Sigmoid colon (tissue), 7 donors: ENCODE measurements around the gene SLC22A5. TPM values are rescaled to one million over a fixed set of nuclear protein-coding genes. Genes with fewer than 3 reads are reported as not detected.

Experiments
- DNase-seq: peaks from one replicate; pipeline ENCODE4 v3.0.0-alpha.2; 2019
- H3K27ac ChIP-seq, 4 donors: fragments of 200-600 bp; sonication (generic); one replicate each; pipeline ENCODE4 v1.5.1; 2016 to 2019; ENCODE audit warnings: mild to moderate bottlenecking in 1 of 4
- H3K27me3 ChIP-seq, 3 donors: fragments of 200-600 bp; sonication (generic); one replicate each; pipeline ENCODE4 v1.5.1; 2019; ENCODE audit warnings: mild to moderate bottlenecking in 1 of 3
- H3K36me3 ChIP-seq, 4 donors: fragments of 200-600 bp; sonication (generic); one replicate each; pipeline ENCODE4 v1.5.1; 2016 to 2019
- H3K4me1 ChIP-seq, 4 donors: fragments of 200-600 bp; sonication (generic); one replicate each; pipeline ENCODE4 v1.5.1; 2017 to 2019
- H3K4me3 ChIP-seq, 4 donors: fragments of 200-600 bp; sonication (generic); one replicate each; pipeline ENCODE4 v1.5.1; 2017 to 2019; ENCODE audit warnings: mild to moderate bottlenecking in 2 of 4, moderate library complexity in 1 of 4
- H3K9me3 ChIP-seq, 4 donors: fragments of 200-600 bp in 3 of 4; sonication (generic) in 3 of 4; one replicate each; pipeline versions ENCODE4 v1.5.1 to v1.6.1; 2013 to 2019
- EP300 ChIP-seq, 4 donors: sonication (generic); formaldehyde crosslinking; IDR thresholded peaks; one replicate each; pipeline ENCODE4 v1.6.1; 2017; ENCODE audit warnings: antibody characterized with exemption in 4 of 4
- POLR2A ChIP-seq, 2 donors: fragments of 450-650 bp; IDR thresholded peaks; one replicate each; pipeline ENCODE4 v1.6.1; 2016; ENCODE audit warnings: antibody characterized with exemption in 2 of 2, mild to moderate bottlenecking in 2 of 2, moderate library complexity in 2 of 2
- POLR2AphosphoS5 ChIP-seq, 4 donors: sonication (generic); formaldehyde crosslinking; IDR thresholded peaks; one replicate each; pipeline ENCODE4 v1.6.1; 2017; ENCODE audit warnings: antibody characterized with exemption in 4 of 4
- WGBS, 2 donors: extraction: QIAGEN DNeasy Blood & Tissue Kit; methylation state at CpG; one replicate each; pipeline ENCODE4 v1.1.7; 2013; 5-methylcytosine and 5-hydroxymethylcytosine counted together
- intact Hi-C: fragments of 100-400 bp; cut with DNase I; formaldehyde crosslinking; loops from one replicate; pipeline ENCODE4 v1.15.1; 2023
- polyA plus RNA-seq, 3 donors: library from polyadenylated mRNA; stranded (reverse); fragments of 200-250 nt; gene quantifications; one replicate each; pipeline ENCODE4 v1.2.3, GENCODE V29; 2013
- total RNA-seq, 4 donors: library from RNA; depleted of rRNA; stranded (reverse); fragments of >200 nt; gene quantifications; one replicate each; pipeline ENCODE4 v1.1.0, GENCODE V29; 2016
- TF ChIP-seq, protein P1 (sequence below), 4 experiments: fragments of 450-650 bp in 3 of 4; fragments of 200-600 bp in 1 of 4; IDR thresholded peaks; one replicate each; pipeline ENCODE4 v1.5.1; 2016 to 2019; ENCODE audit warnings: antibody characterized with exemption in 4 of 4, mild to moderate bottlenecking in 3 of 4, moderate library complexity in 2 of 4
- donor health status: healthy with polysubstance abuse.
- donor health status: Bipolar disorder and iron deficiency.
- donor health status: healthy.

The SLC22A5 gene
- total and polyA plus RNA-seq, 7 donors = 3.6 to 11.9 (median 7.2) TPM

DNA sequence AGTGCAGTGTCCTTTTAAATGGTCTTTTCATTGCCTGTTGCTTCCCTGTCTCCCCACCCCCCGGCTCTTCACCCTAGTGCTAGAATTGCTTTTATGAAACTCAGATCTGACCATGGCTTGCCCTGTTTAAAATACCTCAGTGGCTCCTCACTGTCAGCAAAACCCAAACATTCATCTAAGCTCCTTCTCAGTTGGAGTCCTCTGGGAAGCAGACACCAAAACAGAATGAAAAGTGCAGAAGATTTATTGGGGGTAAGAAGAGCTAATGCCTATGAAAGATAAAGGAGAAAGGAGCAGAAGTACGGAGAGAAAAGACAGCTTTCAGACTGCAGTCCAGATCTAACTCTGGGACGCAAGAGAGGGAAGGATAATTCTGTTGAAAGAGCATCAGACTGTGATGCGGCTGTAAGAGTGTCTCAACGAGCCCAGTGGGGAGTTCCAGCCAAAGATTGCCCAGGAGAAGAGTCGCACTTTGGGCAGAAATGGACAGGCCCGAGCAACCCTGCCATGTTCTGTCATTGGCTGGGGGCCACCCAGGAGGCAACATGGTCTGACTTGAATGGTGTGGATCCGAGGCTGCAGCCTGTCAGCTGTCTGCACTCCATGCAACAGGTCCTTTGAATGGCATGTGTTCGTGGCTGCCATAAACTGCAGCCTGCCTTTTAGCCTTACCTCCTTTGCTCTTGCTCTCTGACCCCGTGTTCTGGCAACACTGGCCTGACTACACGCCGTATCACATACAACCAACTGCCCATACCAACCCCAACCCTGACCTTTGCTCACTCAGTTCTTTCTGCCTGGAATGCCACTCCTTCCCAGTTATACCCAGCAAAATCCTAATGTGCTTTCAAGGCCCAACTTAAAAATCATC, 65.1 kb downstream of the SLC22A5 start:
- Histone ChIP-seq H3K4me1 (peaks cover 0 to 98% (median 80%) of the 10 kb centered on the region in 4 donors), H3K9me3 (no peaks in the 10 kb centered on the region), H3K36me3 (no peaks in the 10 kb centered on the region), H3K4me3 (no peak overlapping the region), H3K27ac (peak overlapping the region; percentile 68 to 87 (median 80)), H3K27me3 (no peaks in the 10 kb centered on the region)
- WGBS, 2 donors = 50 to 72% methylated on average over 12 of the region's 12 CpGs
- TF ChIP-seq EP300 (IDR thresholded peaks at IDR 0.05) (no peak), POLR2AphosphoS5 (IDR thresholded peaks at IDR 0.05) (no peak), POLR2A (IDR thresholded peaks at IDR 0.05) (no peak)
- TF ChIP-seq, protein P1, sequence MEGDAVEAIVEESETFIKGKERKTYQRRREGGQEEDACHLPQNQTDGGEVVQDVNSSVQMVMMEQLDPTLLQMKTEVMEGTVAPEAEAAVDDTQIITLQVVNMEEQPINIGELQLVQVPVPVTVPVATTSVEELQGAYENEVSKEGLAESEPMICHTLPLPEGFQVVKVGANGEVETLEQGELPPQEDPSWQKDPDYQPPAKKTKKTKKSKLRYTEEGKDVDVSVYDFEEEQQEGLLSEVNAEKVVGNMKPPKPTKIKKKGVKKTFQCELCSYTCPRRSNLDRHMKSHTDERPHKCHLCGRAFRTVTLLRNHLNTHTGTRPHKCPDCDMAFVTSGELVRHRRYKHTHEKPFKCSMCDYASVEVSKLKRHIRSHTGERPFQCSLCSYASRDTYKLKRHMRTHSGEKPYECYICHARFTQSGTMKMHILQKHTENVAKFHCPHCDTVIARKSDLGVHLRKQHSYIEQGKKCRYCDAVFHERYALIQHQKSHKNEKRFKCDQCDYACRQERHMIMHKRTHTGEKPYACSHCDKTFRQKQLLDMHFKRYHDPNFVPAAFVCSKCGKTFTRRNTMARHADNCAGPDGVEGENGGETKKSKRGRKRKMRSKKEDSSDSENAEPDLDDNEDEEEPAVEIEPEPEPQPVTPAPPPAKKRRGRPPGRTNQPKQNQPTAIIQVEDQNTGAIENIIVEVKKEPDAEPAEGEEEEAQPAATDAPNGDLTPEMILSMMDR (IDR thresholded peaks at IDR 0.05) = no peak
- no peak for DNase-seq
- intact Hi-C loops = loop anchor here (5.0 kb wide), 1 partner anchor 38 kb away; no protein-coding TSS in a partner anchor

DNA sequence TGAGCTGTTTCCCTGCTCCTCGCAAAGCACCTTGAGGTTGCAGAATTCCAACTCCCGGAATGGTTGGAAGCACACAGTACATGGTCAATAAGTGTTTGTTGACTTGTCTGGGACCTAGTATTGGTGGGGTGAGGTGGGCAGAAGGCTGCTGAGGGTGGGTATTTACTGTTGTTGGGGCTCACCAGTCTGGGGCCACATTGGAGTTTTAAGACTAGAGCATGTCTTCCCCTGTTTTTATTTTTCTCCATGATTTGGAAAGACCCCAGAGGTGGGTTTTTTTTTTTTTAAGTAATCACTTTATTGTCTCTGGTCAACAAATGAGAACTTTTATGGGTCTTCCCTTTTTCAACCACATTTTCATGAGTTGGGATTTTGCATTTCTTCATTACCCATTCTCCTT, 65.9 kb downstream of the SLC22A5 start:
- intact Hi-C loops = loop anchor here (5.0 kb wide), 1 partner anchor 37 kb away; no protein-coding TSS in a partner anchor
- DNase-seq = no peak
- Histone ChIP-seq H3K4me1 (peaks cover 0 to 98% (median 80%) of the 10 kb centered on the region in 4 donors), H3K9me3 (no peaks in the 10 kb centered on the region), H3K36me3 (no peaks in the 10 kb centered on the region), H3K27ac (peak overlapping the region; percentile 68 to 87 (median 80)), H3K4me3 (no peak overlapping the region), H3K27me3 (no peaks in the 10 kb centered on the region)
- no peak for TF ChIP-seq POLR2AphosphoS5 (IDR thresholded peaks at IDR 0.05)
- no peak for TF ChIP-seq EP300 (IDR thresholded peaks at IDR 0.05)
- TF ChIP-seq POLR2A (IDR thresholded peaks at IDR 0.05) = no peak
- WGBS, 2 donors = 45 to 86% methylated on average over 2 of the region's 2 CpGs

DNA sequence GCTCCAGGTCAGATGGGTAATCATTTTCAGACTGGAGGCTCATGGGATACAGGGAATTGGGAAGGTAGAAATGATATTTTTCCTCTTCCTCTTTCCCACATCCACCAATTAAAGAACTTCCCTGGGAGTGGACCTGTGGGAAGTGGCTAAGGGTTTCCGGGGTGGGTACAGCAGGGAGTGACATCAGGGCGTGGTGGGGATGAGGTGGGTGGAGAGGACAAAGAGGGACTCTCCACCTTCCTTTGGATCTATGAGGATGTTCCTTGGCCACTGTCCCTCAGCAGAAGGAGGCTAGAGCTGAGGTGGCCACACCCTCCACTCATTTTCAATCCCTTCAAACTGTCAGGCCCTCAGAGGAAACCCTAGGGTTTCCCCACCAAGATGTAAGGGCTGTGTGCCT, 66.4 kb downstream of the SLC22A5 start:
- H3K9me3 ChIP-seq = no peaks in the 10 kb centered on the region
- H3K36me3 ChIP-seq = no peaks in the 10 kb centered on the region
- intact Hi-C loops = loop anchor here (2.0 to 5.0 kb wide), 2 partner anchors 13 to 36 kb away; no protein-coding TSS in a partner anchor
- no peak for DNase-seq
- peak overlapping the region; percentile 68 to 87 (median 80) for H3K27ac ChIP-seq
- TF ChIP-seq, protein P1 (IDR thresholded peaks at IDR 0.05) = no peak
- no peak for TF ChIP-seq EP300 (IDR thresholded peaks at IDR 0.05)
- no peak for TF ChIP-seq POLR2AphosphoS5 (IDR thresholded peaks at IDR 0.05)
- TF ChIP-seq POLR2A (IDR thresholded peaks at IDR 0.05) = no peak
- H3K27me3 ChIP-seq = no peaks in the 10 kb centered on the region
- 59 to 66% methylated on average over 2 of the region's 2 CpGs for WGBS, 2 donors
- peaks cover 0 to 98% (median 80%) of the 10 kb centered on the region in 4 donors for H3K4me1 ChIP-seq
- no peak overlapping the region for H3K4me3 ChIP-seq

DNA sequence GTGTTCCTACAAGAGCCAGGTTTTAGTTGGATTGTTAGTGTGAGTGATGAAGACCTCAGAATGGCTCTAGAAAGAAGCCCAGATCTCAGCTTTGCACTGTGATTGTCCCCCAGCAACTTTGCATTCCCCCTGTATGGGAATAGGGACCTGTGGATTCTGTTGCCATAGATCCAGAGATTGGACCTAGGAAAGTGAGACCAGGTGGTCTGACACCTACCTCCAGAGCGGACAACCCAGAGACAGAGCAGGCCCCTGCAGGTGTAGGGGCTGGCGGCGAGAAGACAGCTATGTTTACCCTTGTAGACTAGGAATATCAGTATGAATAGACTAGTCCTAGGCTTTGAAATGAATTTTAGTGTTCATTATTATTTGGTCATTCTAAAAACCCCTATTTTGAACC, 67.4 kb downstream of the SLC22A5 start:
- intact Hi-C loops = loop anchor here (2.0 to 5.0 kb wide), 2 partner anchors 14 to 35 kb away; no protein-coding TSS in a partner anchor
- H3K9me3 ChIP-seq = no peaks in the 10 kb centered on the region
- H3K36me3 ChIP-seq = no peaks in the 10 kb centered on the region
- peak overlapping the region; percentile 77 to 87 (median 80) for H3K27ac ChIP-seq
- no peak overlapping the region for H3K4me3 ChIP-seq
- 92 to 95% methylated on average over 3 of the region's 3 CpGs for WGBS, 2 donors
- H3K27me3 ChIP-seq = no peaks in the 10 kb centered on the region
- H3K4me1 ChIP-seq = peaks cover 0 to 97% (median 86%) of the 10 kb centered on the region in 4 donors
- DNase-seq = no peak
- TF ChIP-seq POLR2A (IDR thresholded peaks at IDR 0.05) = no peak
- TF ChIP-seq POLR2AphosphoS5 (IDR thresholded peaks at IDR 0.05) = no peak
- no peak for TF ChIP-seq EP300 (IDR thresholded peaks at IDR 0.05)
- TF ChIP-seq, protein P1 (IDR thresholded peaks at IDR 0.05) = no peak
